CD4-positive, alpha-beta T cell treated with Interleukin-6 at 100 ng/mL for 8 hours (primary cell): Measurements from ENCODE around the gene TBPL1.
"Not testable (repeated sequence)": the region's sequence is repeated elsewhere in the genome, so short reads cannot be mapped to it uniquely, and the experiment has no call there.

ENCODE experiments used
- DNase-seq: peaks from one replicate; pipeline ENCODE4 v3.0.0-alpha.2; 2020; ENCODE audit warnings: mixed read lengths, low spot score

Gene TBPL1

GRCh38 chr6:133953634-133954415 lies 801 bp downstream of the TBPL1 start:
- DNase-seq: no peak

- no peak for DNase-seq
These were observed 1.9 kb downstream of the TBPL1 start for GRCh38 chr6:133954657-133955576.

GRCh38 chr6:133955582-133956415 lies 2.8 kb downstream of the TBPL1 start:
- no peak for DNase-seq

- DNase-seq: no peak
These were observed 3.5 kb downstream of the TBPL1 start for GRCh38 chr6:133956416-133957049.

- DNase-seq: no peak
These were observed 4.2 kb downstream of the TBPL1 start for GRCh38 chr6:133957227-133957626.

GRCh38 chr6:133957780-133958242 lies 4.8 kb downstream of the TBPL1 start:
- no peak for DNase-seq

- no peak for DNase-seq
These were observed 5.8 kb downstream of the TBPL1 start for GRCh38 chr6:133958791-133959190.

GRCh38 chr6:133959667-133960368 lies 6.8 kb downstream of the TBPL1 start:
- no peak for DNase-seq

- DNase-seq: no peak
These were observed 8.8 kb downstream of the TBPL1 start for GRCh38 chr6:133961831-133962230.

- DNase-seq: no peak
These were observed 11.0 kb downstream of the TBPL1 start for GRCh38 chr6:133964052-133964451.

- DNase-seq: no peak
These were observed 11.7 kb downstream of the TBPL1 start for GRCh38 chr6:133964702-133965101.

- DNase-seq: no peak
These were observed 12.9 kb downstream of the TBPL1 start for GRCh38 chr6:133965817-133966360.

GRCh38 chr6:133966654-133967329 lies 13.8 kb downstream of the TBPL1 start:
- no peak for DNase-seq

GRCh38 chr6:133967347-133967746 lies 14.3 kb downstream of the TBPL1 start:
- no peak for DNase-seq

GRCh38 chr6:133967835-133968234 lies 14.8 kb downstream of the TBPL1 start:
- DNase-seq: not testable (repeated sequence)

GRCh38 chr6:133969285-133969920 lies 16.4 kb downstream of the TBPL1 start:
- DNase-seq: no peak

GRCh38 chr6:133969921-133970295 lies 16.9 kb downstream of the TBPL1 start:
- no peak for DNase-seq

- no peak for DNase-seq
These were observed 18.8 kb downstream of the TBPL1 start for GRCh38 chr6:133971861-133972260.

- no peak for DNase-seq
These were observed 19.4 kb downstream of the TBPL1 start for GRCh38 chr6:133972388-133972787.
